Measurements from ENCODE around the gene KIAA0040.

DNA sequence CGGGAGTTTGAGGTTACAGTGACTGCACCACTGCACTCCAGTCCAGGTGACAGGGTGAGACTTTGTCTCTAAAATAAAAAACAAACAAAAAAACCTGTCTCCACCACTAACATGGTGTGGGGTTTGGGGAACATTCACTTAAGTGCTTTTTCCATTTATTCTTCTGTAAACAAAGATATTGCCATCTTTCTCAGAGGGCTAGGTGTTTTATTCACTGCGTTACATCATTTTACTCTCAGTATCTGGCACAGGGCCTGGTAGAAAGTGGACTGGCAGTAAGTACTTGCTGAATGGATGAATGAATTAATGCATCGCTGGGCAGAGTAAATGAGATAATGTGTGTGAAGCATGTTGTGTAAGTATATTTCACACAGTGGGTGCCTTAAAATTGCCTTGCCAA, 20.1 kb downstream of the KIAA0040 start:
- TF ChIP-seq CTCF (IDR thresholded peaks at IDR 0.05; ENCODE audit: low read depth, low read length, missing input control) (no peak), RAD21 (IDR thresholded peaks at IDR 0.05) (no peak), JUND (IDR thresholded peaks at IDR 0.05) (no peak), SP1 (IDR thresholded peaks at IDR 0.05) (no peak), TAF1 (conservative IDR thresholded peaks at IDR 0.05) (no peak), MAX (IDR thresholded peaks at IDR 0.05) (no peak)
- TF ChIP-seq, protein P1, sequence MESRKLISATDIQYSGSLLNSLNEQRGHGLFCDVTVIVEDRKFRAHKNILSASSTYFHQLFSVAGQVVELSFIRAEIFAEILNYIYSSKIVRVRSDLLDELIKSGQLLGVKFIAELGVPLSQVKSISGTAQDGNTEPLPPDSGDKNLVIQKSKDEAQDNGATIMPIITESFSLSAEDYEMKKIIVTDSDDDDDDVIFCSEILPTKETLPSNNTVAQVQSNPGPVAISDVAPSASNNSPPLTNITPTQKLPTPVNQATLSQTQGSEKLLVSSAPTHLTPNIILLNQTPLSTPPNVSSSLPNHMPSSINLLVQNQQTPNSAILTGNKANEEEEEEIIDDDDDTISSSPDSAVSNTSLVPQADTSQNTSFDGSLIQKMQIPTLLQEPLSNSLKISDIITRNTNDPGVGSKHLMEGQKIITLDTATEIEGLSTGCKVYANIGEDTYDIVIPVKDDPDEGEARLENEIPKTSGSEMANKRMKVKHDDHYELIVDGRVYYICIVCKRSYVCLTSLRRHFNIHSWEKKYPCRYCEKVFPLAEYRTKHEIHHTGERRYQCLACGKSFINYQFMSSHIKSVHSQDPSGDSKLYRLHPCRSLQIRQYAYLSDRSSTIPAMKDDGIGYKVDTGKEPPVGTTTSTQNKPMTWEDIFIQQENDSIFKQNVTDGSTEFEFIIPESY (IDR thresholded peaks at IDR 0.05) = no peak
- TF ChIP-seq, protein P2, sequence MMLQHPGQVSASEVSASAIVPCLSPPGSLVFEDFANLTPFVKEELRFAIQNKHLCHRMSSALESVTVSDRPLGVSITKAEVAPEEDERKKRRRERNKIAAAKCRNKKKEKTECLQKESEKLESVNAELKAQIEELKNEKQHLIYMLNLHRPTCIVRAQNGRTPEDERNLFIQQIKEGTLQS (IDR thresholded peaks at IDR 0.05) = no peak
- TF ChIP-seq, protein P3, sequence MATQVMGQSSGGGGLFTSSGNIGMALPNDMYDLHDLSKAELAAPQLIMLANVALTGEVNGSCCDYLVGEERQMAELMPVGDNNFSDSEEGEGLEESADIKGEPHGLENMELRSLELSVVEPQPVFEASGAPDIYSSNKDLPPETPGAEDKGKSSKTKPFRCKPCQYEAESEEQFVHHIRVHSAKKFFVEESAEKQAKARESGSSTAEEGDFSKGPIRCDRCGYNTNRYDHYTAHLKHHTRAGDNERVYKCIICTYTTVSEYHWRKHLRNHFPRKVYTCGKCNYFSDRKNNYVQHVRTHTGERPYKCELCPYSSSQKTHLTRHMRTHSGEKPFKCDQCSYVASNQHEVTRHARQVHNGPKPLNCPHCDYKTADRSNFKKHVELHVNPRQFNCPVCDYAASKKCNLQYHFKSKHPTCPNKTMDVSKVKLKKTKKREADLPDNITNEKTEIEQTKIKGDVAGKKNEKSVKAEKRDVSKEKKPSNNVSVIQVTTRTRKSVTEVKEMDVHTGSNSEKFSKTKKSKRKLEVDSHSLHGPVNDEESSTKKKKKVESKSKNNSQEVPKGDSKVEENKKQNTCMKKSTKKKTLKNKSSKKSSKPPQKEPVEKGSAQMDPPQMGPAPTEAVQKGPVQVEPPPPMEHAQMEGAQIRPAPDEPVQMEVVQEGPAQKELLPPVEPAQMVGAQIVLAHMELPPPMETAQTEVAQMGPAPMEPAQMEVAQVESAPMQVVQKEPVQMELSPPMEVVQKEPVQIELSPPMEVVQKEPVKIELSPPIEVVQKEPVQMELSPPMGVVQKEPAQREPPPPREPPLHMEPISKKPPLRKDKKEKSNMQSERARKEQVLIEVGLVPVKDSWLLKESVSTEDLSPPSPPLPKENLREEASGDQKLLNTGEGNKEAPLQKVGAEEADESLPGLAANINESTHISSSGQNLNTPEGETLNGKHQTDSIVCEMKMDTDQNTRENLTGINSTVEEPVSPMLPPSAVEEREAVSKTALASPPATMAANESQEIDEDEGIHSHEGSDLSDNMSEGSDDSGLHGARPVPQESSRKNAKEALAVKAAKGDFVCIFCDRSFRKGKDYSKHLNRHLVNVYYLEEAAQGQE (IDR thresholded peaks at IDR 0.05) = no peak
